A549 treated with AZD2906 at 1 μM for 4 hours (cell line): ENCODE results near the gene SEMA3E. TPM values are rescaled to one million over a fixed set of nuclear protein-coding genes. Genes with fewer than 3 reads are reported as not detected.

Source experiments
- total RNA-seq: library from RNA; stranded (reverse); fragments of 200-300 nt; extraction: Qiagen RNA extraction; gene quantifications from 5 replicates; pipeline ENCODE4 v1.2.3, GENCODE V29; 2022

The SEMA3E gene
- total RNA-seq: 1.8 to 2.3 TPM (median 1.9 TPM) in 5 replicates

GRCh38 chr7:83648464-83649241 lies at the start of gene SEMA3E:
Gene SEMA3E, minus strand, starts transcription at chr7:83649139.

